ENCODE measurements around the gene VWA8.

Gene VWA8

DNA sequence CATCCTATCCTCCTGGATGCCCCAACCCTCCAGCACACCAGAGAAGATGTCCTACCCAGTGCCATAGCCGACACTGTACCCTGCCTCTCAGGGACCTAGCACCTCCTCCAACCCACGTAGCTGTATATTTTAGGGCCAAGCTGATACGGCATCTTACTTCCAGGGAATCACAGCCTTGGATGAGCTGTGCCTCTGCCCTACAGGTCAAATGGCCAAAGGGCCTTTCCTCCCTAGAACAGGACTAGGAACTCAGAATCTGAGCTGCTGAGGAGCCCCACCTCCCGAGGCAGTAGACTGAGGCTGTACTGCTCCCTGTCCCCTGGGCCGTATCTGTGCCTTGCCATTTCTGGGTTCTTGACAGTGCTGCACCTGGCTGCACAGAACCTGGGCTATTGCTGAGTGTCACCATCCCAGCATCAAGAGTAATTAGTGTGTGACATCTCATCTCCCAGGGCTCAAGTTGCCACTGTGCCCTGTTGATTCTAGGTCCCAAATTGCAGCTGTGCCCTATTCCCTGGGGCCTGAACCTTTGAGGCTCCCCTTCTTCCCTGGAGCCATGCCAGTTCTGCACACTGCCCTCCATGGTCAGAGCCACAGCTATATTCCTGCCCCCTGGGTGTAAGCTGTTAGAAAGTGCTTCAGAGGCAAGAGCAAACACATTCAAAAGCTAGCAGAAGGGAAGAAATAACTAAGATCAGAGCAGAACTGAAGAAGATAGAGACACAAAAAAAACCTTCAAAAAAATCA lies 41.0 kb downstream of the VWA8 start:
- Histone ChIP-seq H3K9ac (peak overlapping the region in 5 of 11 experiments; percentile 0 to 62 (median 46); a peak in 8 of 22 replicates), H3K27ac (peak overlapping the region in 8 of 11 experiments; percentile 28 to 70 (median 56); a peak in 16 of 22 replicates), H3K27me3 (no peaks in the 10 kb centered on the region), H3K4me3 (no peak overlapping the region; a peak in 1 of 20 replicates), H3K9me3 (replicated peaks in 1 of 11) (peaks cover 26 to 39% (median 32%) of the 10 kb centered on the region in 11 experiments), H3K36me3 (peaks cover 0 to 15% (median 5%) of the 10 kb centered on the region in 11 experiments; a peak in 7 of 22 replicates), H3K4me1 (peaks cover 38 to 58% (median 50%) of the 10 kb centered on the region in 10 experiments), H4K20me1 (no peaks in the 10 kb centered on the region), H3K4me2 (peak overlapping the region; percentile 14 to 91 (median 74); a peak in 20 of 22 replicates)
- TF ChIP-seq Cebpa-rat (IDR thresholded peaks at IDR 0.05): no peak

DNA sequence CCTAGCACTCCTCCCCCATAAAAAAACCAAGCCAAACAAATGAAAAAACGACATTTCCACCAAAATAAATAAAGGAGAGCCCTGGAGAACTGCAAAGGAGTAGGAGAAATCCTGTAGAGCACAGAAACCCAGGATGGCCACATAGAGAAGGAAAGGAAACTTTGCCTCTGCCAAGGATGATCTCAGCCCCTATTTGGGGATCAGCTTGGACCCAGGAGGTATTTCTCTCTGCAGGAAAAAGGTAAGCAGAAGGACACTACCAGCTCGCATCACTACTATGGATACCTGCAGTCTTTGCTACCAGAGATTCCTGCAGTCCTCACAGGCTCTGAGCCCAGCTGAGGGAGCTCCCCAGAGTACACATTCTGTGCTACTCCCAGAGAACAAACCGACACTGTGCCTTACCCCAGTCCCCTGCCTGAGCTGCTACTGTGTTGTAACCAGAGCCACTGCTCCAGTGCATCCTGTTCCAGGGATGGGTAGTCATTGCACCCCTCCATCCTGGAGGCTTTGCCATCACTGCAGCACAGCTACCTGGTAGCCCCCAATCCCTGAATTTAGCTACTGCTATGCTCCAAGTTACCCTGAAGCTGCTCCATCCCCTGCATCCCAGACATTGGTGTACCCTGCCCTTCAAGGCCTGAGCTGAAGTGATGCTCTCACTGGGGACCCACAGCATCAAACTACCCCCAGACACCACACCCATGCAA lies 41.7 kb downstream of the VWA8 start:
- peaks cover 19 to 31% (median 25%) of the 10 kb centered on the region in 11 experiments for H3K9me3 ChIP-seq (replicated peaks in 1 of 11)
- H3K4me3 ChIP-seq: no peak overlapping the region; a peak in 1 of 20 replicates
- peaks cover 0 to 9% (median 0%) of the 10 kb centered on the region in 11 experiments; a peak in 4 of 22 replicates for H3K36me3 ChIP-seq
- peak overlapping the region; percentile 14 to 91 (median 74); a peak in 21 of 22 replicates for H3K4me2 ChIP-seq
- H3K27ac ChIP-seq: peak overlapping the region in 8 of 11 experiments; percentile 28 to 70 (median 56); a peak in 16 of 22 replicates
- H3K4me1 ChIP-seq: peaks cover 40 to 66% (median 56%) of the 10 kb centered on the region in 10 experiments
- H3K9ac ChIP-seq: peak overlapping the region in 7 of 11 experiments; percentile 15 to 62 (median 41); a peak in 10 of 22 replicates
- TF ChIP-seq Cebpa-rat (IDR thresholded peaks at IDR 0.05): no peak
- H3K27me3 ChIP-seq: no peaks in the 10 kb centered on the region
- H4K20me1 ChIP-seq: no peaks in the 10 kb centered on the region

DNA sequence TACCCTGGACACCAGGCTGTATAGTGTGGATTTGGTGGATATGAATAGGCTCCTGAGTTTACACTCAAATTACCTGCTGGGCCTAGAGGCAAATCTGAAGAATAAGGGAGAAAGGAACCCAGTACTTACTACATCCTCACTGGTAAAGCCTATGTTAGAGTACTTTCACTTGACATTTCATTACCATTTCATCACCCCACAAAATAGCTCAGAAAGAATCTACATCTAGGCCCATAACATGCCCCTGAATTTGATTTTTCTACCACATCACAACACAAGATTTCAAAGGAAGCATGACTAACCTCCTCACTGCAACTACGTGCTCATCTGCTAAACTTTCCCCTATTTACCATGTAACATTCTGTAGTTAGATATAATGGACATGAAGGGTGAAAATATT lies 43.3 kb downstream of the VWA8 start:
- Histone ChIP-seq H3K4me2 (peak overlapping the region; percentile 56 to 89 (median 81)), H3K27me3 (no peaks in the 10 kb centered on the region), H3K36me3 (no peaks in the 10 kb centered on the region), H3K9ac (peak overlapping the region in 10 of 11 experiments; percentile 1 to 77 (median 58); a peak in 13 of 22 replicates), H3K4me1 (peaks cover 40 to 71% (median 59%) of the 10 kb centered on the region in 10 experiments), H3K9me3 (replicated peaks in 1 of 11) (peaks cover 8 to 16% (median 10%) of the 10 kb centered on the region in 11 experiments; a peak in 18 of 22 replicates), H3K27ac (peak overlapping the region in 9 of 11 experiments; percentile 65 to 90 (median 80); a peak in 19 of 22 replicates), H4K20me1 (no peaks in the 10 kb centered on the region), H3K4me3 (no peak overlapping the region)
- no peak for TF ChIP-seq Cebpa-rat (IDR thresholded peaks at IDR 0.05)

DNA sequence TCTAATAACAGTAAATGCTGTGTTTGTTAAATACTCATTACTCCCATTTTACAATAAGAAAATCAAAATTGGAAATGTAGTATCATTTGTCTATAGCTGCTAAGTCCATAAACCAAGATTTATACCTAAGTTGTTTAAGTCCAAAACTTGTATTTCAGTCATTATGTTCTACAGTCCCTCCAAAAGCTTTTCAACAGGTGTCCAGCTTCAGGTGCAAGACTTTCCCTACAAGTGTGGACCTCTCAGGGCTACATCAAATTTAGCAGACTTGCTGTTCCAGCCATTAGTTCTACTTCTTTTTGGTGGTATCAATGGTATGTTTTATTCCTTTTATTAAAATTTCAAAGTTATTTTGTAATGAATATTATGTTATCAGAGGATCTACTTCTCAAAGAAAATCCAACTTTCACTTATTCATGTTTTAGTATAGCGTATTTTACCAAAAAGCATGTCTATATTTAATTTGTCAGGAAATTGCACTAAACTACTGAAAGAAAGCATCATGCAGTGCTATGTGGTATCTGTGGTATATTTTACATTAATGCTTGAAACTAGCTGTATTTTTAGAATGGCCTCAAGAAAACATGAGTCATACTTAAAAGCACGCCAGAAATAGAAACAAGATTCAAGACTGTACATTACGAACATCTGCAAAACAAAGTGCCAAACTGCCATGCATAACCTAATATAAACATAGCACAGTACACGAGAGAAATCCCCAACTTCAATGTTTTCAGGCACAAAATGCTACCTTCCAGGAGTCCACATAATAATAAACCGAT lies 44.5 kb downstream of the VWA8 start:
- no peaks in the 10 kb centered on the region for H3K27me3 ChIP-seq
- H3K4me3 ChIP-seq: peak overlapping the region in 8 of 10 experiments; percentile 5 to 50 (median 33); a peak in 7 of 20 replicates
- peak overlapping the region in 10 of 11 experiments; percentile 63 to 90 (median 80); a peak in 21 of 22 replicates for H3K27ac ChIP-seq
- H3K9me3 ChIP-seq (replicated peaks in 1 of 11): peaks cover 0 to 3% (median 0%) of the 10 kb centered on the region in 11 experiments; a peak in 2 of 22 replicates
- H4K20me1 ChIP-seq: no peaks in the 10 kb centered on the region
- H3K4me1 ChIP-seq: peaks cover 40 to 71% (median 59%) of the 10 kb centered on the region in 10 experiments
- TF ChIP-seq Cebpa-rat (IDR thresholded peaks at IDR 0.05): no peak
- peak overlapping the region in 10 of 11 experiments; percentile 37 to 77 (median 64); a peak in 19 of 22 replicates for H3K9ac ChIP-seq
- H3K4me2 ChIP-seq: peak overlapping the region; percentile 72 to 89 (median 84)
- H3K36me3 ChIP-seq: peaks cover 0 to 5% (median 0%) of the 10 kb centered on the region in 11 experiments; a peak in 1 of 22 replicates

DNA sequence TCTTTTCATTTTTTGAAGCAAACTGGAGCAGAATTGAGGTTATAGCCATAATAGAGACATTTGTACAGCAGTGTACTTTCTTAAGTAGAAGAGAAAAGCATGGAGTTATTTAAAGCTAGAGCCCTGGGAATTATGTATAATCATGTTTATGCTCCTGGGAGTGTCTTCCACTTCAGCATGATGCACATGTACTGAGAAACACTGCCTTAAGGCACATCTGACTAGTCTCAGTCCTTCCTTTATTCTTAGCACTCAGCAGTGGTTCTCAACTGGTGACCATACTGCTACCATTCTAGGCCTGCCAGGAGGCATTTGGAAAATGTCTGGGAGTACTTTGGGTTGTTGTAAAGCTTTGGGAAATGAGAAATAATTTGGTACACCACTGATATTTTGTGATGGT lies 45.8 kb downstream of the VWA8 start:
- peaks cover 40 to 63% (median 56%) of the 10 kb centered on the region in 10 experiments for H3K4me1 ChIP-seq

DNA sequence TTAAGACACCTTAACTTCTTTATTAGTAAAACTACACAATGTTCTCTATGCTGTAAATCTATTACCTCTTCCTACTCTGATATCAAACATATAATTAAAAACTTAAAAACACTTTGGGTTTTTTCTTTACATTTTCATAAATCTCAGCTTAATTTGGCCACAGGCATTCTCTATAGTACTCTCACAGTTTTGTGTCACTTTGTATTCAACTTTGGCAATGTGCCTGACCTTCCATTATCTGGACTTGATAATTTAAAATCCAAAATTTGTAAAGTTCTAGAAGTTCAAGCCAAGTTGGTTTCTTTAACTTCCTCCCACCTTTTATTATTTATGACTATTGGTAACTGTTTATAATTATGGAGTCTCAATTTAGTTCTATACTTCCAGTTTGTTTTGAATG lies 46.4 kb downstream of the VWA8 start:
- peaks cover 0 to 22% (median 5%) of the 10 kb centered on the region in 11 experiments; a peak in 12 of 22 replicates for H3K36me3 ChIP-seq
- peak overlapping the region in 9 of 11 experiments; percentile 72 to 89 (median 87); a peak in 13 of 22 replicates for H3K4me2 ChIP-seq
- H3K4me3 ChIP-seq: no peak overlapping the region
- H3K27me3 ChIP-seq: no peaks in the 10 kb centered on the region
- H3K9ac ChIP-seq: peak overlapping the region in 2 of 11 experiments; percentile 36 to 77; a peak in 2 of 22 replicates
- no peaks in the 10 kb centered on the region for H4K20me1 ChIP-seq
- peak overlapping the region in 7 of 11 experiments; percentile 23 to 90 (median 80); a peak in 13 of 22 replicates for H3K27ac ChIP-seq
- TF ChIP-seq Cebpa-rat (IDR thresholded peaks at IDR 0.05): no peak
- peaks cover 36 to 58% (median 51%) of the 10 kb centered on the region in 10 experiments for H3K4me1 ChIP-seq
- H3K9me3 ChIP-seq (replicated peaks in 1 of 11): no peaks in the 10 kb centered on the region

More for the DNA sequence above, 45.8 kb downstream of the VWA8 start:
- Histone ChIP-seq H4K20me1 (no peaks in the 10 kb centered on the region), H3K27ac (peak overlapping the region in 9 of 11 experiments; percentile 65 to 90 (median 80); a peak in 16 of 22 replicates), H3K4me2 (peak overlapping the region; percentile 72 to 89 (median 84)), H3K9ac (peak overlapping the region in 2 of 11 experiments; percentile 36 to 77; a peak in 5 of 22 replicates), H3K9me3 (replicated peaks in 1 of 11) (no peaks in the 10 kb centered on the region), H3K4me3 (no peak overlapping the region), H3K27me3 (no peaks in the 10 kb centered on the region), H3K36me3 (peaks cover 0 to 17% (median 4%) of the 10 kb centered on the region in 11 experiments; a peak in 7 of 22 replicates)
- TF ChIP-seq Cebpa-rat (IDR thresholded peaks at IDR 0.05): no peak

DNA sequence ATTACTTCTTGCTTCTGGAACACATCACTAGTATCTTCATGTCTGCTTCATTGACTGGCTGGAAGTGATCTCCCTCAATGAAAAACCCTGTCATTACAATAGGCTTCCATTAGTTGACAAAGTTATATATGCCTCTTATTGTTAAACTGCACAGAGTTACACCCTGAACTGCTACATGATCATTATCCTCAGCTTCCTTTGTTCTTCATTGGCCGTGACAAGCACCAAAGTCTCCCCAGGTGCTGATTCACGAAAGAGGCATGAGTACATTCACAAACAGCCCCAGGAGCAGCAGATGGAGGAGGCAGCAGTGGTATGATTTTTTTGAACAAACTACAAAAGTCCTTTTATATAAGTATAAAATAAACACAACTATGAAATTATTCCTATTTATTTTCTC lies 51.4 kb downstream of the VWA8 start:
- Histone ChIP-seq H3K4me2 (no peak overlapping the region), H3K27me3 (no peaks in the 10 kb centered on the region), H3K27ac (no peak overlapping the region), H3K4me1 (peaks cover 0 to 11% (median 5%) of the 10 kb centered on the region in 10 experiments; a peak in 13 of 20 replicates), H3K9me3 (replicated peaks in 1 of 11) (no peaks in the 10 kb centered on the region), H3K9ac (no peak overlapping the region), H4K20me1 (no peaks in the 10 kb centered on the region), H3K4me3 (no peak overlapping the region), H3K36me3 (peaks cover 0 to 44% (median 18%) of the 10 kb centered on the region in 11 experiments; a peak in 13 of 22 replicates)
- no peak for TF ChIP-seq Cebpa-rat (IDR thresholded peaks at IDR 0.05)
